Neural crest cell (in vitro differentiated cells): ENCODE results near the gene USP53. TPM values are rescaled to one million over a fixed set of nuclear protein-coding genes. Genes with fewer than 3 reads are reported as not detected.

Experiments used
- DNase-seq: peaks from one replicate; pipeline ENCODE4 v3.0.0; 2021; ENCODE audit warnings: low read depth, mixed read lengths, low spot score
- H3K27ac Mint-ChIP-seq: one replicate; pipeline ENCODE4 v1.8.0; 2021; ENCODE audit warnings: mild to moderate bottlenecking, mixed read lengths; ENCODE audit not compliant: unreplicated experiment
- H3K27me3 Mint-ChIP-seq: 2 replicates; pipeline ENCODE4 v1.8.0; 2021; ENCODE audit warnings: low read depth, mild to moderate bottlenecking, mixed read lengths
- H3K36me3 Mint-ChIP-seq: 2 replicates; pipeline ENCODE4 v1.8.0; 2021; ENCODE audit warnings: low read depth, mild to moderate bottlenecking, mixed read lengths
- H3K4me1 Mint-ChIP-seq: 2 replicates; pipeline ENCODE4 v1.8.0; 2021; ENCODE audit warnings: mixed read lengths
- H3K4me3 Mint-ChIP-seq: one replicate; pipeline ENCODE4 v1.8.0; 2021; ENCODE audit warnings: mild to moderate bottlenecking, mixed read lengths
- H3K9me3 Mint-ChIP-seq: 2 replicates; pipeline ENCODE4 v1.8.0; 2021; ENCODE audit warnings: mixed read lengths
- total RNA-seq: library from RNA; stranded (reverse); gene quantifications from 2 replicates; pipeline ENCODE4 v1.2.1, GENCODE V29; 2021
- TF ChIP-seq, protein P1 (sequence below): fragments of 200-600 bp; sonication (generic); conservative IDR thresholded peaks from 2 replicates; pipeline ENCODE4 v1.5.0; 2021; ENCODE audit warnings: antibody characterized with exemption, mild to moderate bottlenecking

Gene USP53
- total RNA-seq, 1 donor from 2014 or later = 6.4 TPM

DNA sequence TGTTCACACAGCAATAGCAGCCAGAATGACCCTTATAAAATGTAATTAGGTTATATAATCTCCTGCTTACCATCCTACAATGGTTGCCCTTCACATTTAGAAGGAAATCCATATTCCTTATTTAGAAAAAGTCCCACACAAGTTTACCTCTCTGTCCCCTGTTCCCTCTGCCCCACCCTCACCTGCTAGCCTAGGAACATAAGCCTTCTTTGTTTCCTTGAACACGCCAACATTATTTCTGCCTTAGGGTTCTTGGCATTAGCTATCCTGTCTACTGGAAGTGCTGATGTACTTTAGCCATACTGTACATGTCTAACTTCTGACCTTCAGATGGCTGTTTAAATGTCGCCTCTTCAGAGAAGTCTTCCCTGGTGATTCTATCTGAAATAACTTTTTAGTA is 28.4 kb upstream of the USP53 start:
- H3K4me1 Mint-ChIP-seq = no peaks in the 10 kb centered on the region
- no peaks in the 10 kb centered on the region for H3K27me3 Mint-ChIP-seq
- H3K4me3 Mint-ChIP-seq = no peak overlapping the region
- no peaks in the 10 kb centered on the region for H3K36me3 Mint-ChIP-seq
- no peak overlapping the region for H3K27ac Mint-ChIP-seq
- no peaks in the 10 kb centered on the region for H3K9me3 Mint-ChIP-seq
- DNase-seq = no peak
- TF ChIP-seq, protein P1, sequence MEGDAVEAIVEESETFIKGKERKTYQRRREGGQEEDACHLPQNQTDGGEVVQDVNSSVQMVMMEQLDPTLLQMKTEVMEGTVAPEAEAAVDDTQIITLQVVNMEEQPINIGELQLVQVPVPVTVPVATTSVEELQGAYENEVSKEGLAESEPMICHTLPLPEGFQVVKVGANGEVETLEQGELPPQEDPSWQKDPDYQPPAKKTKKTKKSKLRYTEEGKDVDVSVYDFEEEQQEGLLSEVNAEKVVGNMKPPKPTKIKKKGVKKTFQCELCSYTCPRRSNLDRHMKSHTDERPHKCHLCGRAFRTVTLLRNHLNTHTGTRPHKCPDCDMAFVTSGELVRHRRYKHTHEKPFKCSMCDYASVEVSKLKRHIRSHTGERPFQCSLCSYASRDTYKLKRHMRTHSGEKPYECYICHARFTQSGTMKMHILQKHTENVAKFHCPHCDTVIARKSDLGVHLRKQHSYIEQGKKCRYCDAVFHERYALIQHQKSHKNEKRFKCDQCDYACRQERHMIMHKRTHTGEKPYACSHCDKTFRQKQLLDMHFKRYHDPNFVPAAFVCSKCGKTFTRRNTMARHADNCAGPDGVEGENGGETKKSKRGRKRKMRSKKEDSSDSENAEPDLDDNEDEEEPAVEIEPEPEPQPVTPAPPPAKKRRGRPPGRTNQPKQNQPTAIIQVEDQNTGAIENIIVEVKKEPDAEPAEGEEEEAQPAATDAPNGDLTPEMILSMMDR = no peak

DNA sequence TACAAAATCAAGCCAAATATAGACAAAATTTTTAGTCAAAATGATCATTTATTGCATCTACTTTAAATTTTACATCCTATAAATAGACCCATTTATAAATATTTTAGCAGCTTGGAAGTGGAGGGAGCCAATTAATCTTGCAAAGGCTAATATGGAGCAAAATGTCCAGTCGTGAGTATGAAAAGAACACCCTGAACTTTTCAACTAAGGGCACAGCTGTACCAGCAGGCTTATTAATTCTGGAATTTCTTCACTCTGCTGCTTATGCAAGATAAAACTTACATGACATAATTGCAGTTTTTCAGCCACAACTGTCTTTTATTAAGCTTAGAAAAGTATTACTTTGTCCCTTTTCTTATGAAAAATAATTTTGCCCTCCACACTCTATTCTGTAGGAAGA is 22.9 kb upstream of the USP53 start:
- no peak overlapping the region for H3K4me3 Mint-ChIP-seq
- DNase-seq = no peak
- H3K27ac Mint-ChIP-seq = no peak overlapping the region
- H3K4me1 Mint-ChIP-seq = no peaks in the 10 kb centered on the region
- H3K27me3 Mint-ChIP-seq = no peaks in the 10 kb centered on the region
- no peaks in the 10 kb centered on the region for H3K9me3 Mint-ChIP-seq
- no peaks in the 10 kb centered on the region for H3K36me3 Mint-ChIP-seq
- TF ChIP-seq, protein P1 = no peak

DNA sequence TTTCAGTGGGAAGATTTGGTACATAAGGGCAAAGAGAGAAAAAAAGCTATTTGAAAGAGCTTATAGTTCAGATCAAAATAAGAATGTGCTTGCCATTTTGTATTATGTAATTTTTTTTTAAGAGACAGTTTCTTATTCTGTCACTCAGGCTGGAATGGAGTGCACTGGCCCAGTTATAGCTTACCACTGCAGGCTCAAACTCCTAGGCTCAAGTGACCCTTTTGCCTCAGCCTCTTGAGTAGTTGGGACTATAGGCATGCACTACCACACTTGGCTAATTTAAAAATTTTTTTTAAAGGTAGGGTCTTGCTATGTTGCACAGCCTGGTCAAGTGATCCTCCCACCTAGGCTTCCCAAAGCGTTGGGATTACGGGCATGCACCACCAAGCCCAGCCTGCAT is 22.2 kb upstream of the USP53 start:
- TF ChIP-seq, protein P1 = no peak
- DNase-seq = no peak
- Mint-ChIP-seq H3K4me1 (no peaks in the 10 kb centered on the region), H3K27me3 (no peaks in the 10 kb centered on the region), H3K36me3 (no peaks in the 10 kb centered on the region), H3K9me3 (no peaks in the 10 kb centered on the region), H3K4me3 (no peak overlapping the region), H3K27ac (no peak overlapping the region)

DNA sequence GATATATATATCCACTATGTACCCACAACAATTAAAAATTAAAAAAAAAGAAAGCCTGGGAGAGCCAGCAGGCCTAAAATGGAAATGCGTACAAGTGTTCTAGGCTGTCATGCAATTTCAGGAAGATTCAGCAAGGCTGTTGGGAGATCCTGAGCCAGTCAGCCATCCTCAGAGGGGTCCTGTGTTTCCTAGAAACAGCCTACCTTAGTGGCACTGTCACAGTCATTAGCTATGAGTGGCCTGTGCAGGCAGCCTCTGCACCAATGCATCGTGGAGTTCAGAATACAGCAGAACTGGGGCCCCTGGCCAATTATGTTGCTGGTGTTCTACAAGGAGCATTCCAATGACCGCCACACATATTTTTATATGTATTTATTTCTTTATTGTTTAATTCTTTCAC is 21.0 kb upstream of the USP53 start:
- Mint-ChIP-seq H3K4me3 (no peak overlapping the region), H3K27ac (no peak overlapping the region), H3K9me3 (peaks cover 4% of the 10 kb centered on the region), H3K27me3 (no peaks in the 10 kb centered on the region), H3K4me1 (peaks cover 4% of the 10 kb centered on the region), H3K36me3 (no peaks in the 10 kb centered on the region)
- TF ChIP-seq, protein P1 = no peak
- no peak for DNase-seq

DNA sequence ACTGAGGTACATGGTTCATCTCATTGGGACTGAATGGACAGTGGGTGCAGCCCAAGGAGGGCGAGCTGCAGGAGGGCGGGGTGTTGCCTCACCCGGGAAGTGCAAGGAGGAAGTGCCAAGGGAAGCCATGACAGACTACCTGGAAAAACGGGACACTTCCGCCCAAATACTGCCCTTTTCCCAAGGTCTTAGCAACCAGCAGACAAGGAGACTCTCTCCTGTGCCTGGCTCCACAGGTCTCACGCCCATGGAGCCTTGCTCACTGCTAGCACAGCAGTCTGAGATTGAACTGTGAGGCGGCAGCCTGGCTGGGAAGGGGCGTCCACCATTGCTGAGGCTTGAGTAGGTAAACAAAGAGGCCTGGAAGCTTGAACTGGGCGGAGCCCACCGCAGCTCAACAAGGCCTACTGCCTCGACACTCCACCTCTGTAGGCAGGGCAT is 14.7 kb upstream of the USP53 start:
- Mint-ChIP-seq H3K36me3 (peaks cover 14% of the 10 kb centered on the region), H3K4me1 (peaks cover 4% of the 10 kb centered on the region), H3K27me3 (no peaks in the 10 kb centered on the region), H3K9me3 (peaks cover 18% of the 10 kb centered on the region), H3K27ac (no peak overlapping the region), H3K4me3 (no peak overlapping the region)
- TF ChIP-seq, protein P1 = no peak
- DNase-seq = no peak

DNA sequence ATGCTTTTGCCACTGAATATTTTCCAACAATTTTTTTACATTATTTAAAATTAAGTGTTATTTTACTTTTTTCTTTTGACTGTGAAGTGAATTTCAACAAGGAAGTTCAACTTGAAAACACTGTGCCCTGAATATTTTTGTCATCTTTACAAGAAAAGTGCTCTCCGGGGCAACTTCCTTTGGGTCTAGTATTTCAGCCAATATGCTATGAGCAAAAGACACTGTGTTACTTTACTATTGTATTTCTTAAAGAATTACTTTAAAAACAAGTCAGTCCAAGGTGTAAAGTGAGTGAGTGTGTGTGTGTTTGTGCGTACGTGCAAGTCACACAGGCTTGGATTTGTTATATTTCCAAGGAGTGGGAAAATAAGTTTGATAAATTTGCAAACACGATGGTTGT is 7.6 kb upstream of the USP53 start:
- no peak overlapping the region for H3K4me3 Mint-ChIP-seq
- no peak for DNase-seq
- peaks cover 9% of the 10 kb centered on the region for H3K36me3 Mint-ChIP-seq
- H3K27ac Mint-ChIP-seq = no peak overlapping the region
- TF ChIP-seq, protein P1 = no peak
- no peaks in the 10 kb centered on the region for H3K27me3 Mint-ChIP-seq
- no peaks in the 10 kb centered on the region for H3K4me1 Mint-ChIP-seq
- peaks cover 15% of the 10 kb centered on the region for H3K9me3 Mint-ChIP-seq
